Germinal center (tissue), 1 donor: ENCODE data around the gene PCDHGB2.
A peak's percentile ranks its signal among the peaks of the same experiment; 100 is the strongest.
"Not testable (repeated sequence)": the region's sequence is repeated elsewhere in the genome, so short reads cannot be mapped to it uniquely, and the experiment has no call there.

Experiments used
- DNase-seq: peaks from one replicate; pipeline ENCODE4 v3.0.0; 2012; ENCODE audit warnings: mixed read lengths, low spot score

The PCDHGB2 gene

GRCh38 chr5:141384471-141385267 is 24.9 kb downstream of the PCDHGB2 start:
- DNase-seq = no peak

- DNase-seq = not testable (repeated sequence)
Measured at GRCh38 chr5:141387557-141388311, 27.9 kb downstream of the PCDHGB2 start, which contains the start of gene PCDHGB4. Gene PCDHGB4, plus strand, starts transcription at chr5:141387698. Its CDS starts 187 bp downstream, at chr5:141387885.

GRCh38 chr5:141388661-141389060 is 28.9 kb downstream of the PCDHGB2 start:
- DNase-seq = no peak

- DNase-seq = no peak
Measured at GRCh38 chr5:141389153-141390042, 29.6 kb downstream of the PCDHGB2 start.

GRCh38 chr5:141392429-141393198 is 32.8 kb downstream of the PCDHGB2 start, which contains the start of gene PCDHGA8:
Gene PCDHGA8, plus strand, starts transcription at chr5:141392633. Its CDS starts 181 bp downstream, at chr5:141392814.
- peak; percentile 35 for DNase-seq

- DNase-seq = no peak
Measured at GRCh38 chr5:141393267-141393666, 33.5 kb downstream of the PCDHGB2 start.

GRCh38 chr5:141394401-141395187 is 34.8 kb downstream of the PCDHGB2 start:
- not testable (repeated sequence) for DNase-seq

- DNase-seq = peak; percentile 50
Measured at GRCh38 chr5:141397756-141398551, 38.2 kb downstream of the PCDHGB2 start, which contains the start of gene PCDHGB5. Gene PCDHGB5, plus strand, starts transcription at chr5:141397947. Its CDS starts 181 bp downstream, at chr5:141398128.

GRCh38 chr5:141398608-141399007 is 38.8 kb downstream of the PCDHGB2 start:
- DNase-seq = no peak

GRCh38 chr5:141399555-141400258 is 39.9 kb downstream of the PCDHGB2 start:
- DNase-seq = no peak

- DNase-seq = peak; percentile 67
Measured at GRCh38 chr5:141402553-141403243, 42.9 kb downstream of the PCDHGB2 start, which contains the start of gene PCDHGA9. Gene PCDHGA9, plus strand, starts transcription at chr5:141402778. Its CDS starts 175 bp downstream, at chr5:141402953.

- no peak for DNase-seq
Measured at GRCh38 chr5:141403387-141403786, 43.6 kb downstream of the PCDHGB2 start.

- peak; percentile 53 for DNase-seq
Measured at GRCh38 chr5:141407790-141408505, 48.2 kb downstream of the PCDHGB2 start, which contains the start of gene PCDHGB6. Gene PCDHGB6, plus strand, starts transcription at chr5:141408021. Its CDS starts 182 bp downstream, at chr5:141408203.

- no peak for DNase-seq
Measured at GRCh38 chr5:141409598-141410306, 50.0 kb downstream of the PCDHGB2 start.

- DNase-seq = no peak
Measured at GRCh38 chr5:141411575-141411974, 51.8 kb downstream of the PCDHGB2 start.
